ENCODE measurements around the gene NCAPG2.

NCAPG2 gene

GRCh38 chr7:158596745-158597144, 107.9 kb downstream of the NCAPG2 start:
- no peak for TF ChIP-seq CTCF (IDR thresholded peaks at IDR 0.05; ENCODE audit: poor library complexity, severe bottlenecking)
- ATAC-seq (ENCODE audit: low read depth) (no peak), DNase-seq (ENCODE audit: low spot score) (no peak)
- Histone ChIP-seq H3K9me3 (ENCODE audit: severe bottlenecking) (no peaks in the 10 kb centered on the region), H3K27ac (ENCODE audit: poor library complexity, severe bottlenecking) (no peak overlapping the region), H3K27me3 (ENCODE audit: insufficient read depth, poor library complexity, severe bottlenecking) (no peaks in the 10 kb centered on the region), H3K4me1 (ENCODE audit: insufficient read depth, poor library complexity, severe bottlenecking) (no peaks in the 10 kb centered on the region), H3K4me3 (ENCODE audit: severe bottlenecking) (no peak overlapping the region), H3K36me3 (ENCODE audit: low read depth) (no peaks in the 10 kb centered on the region)

DNA sequence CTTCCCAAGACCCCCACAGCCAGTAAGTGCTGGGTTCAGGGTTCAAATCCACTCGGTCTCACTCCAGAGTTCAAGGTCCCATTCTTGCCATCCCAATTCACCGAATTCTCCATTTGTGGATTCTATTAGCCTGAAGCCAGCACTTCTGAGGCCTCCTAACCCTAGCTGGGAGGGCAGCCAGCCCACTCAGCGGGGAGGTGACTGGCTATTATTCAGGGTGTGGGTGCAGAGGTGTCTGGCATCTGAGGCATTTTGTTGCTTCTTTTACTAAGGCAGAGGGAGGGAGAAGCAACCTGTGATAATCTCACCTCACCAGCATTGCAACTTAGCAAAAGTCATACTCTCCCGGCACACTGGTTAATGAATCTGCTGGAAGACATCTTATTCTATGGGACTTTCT, 108.3 kb downstream of the NCAPG2 start:
- no peak overlapping the region for H3K27ac ChIP-seq (ENCODE audit: poor library complexity, severe bottlenecking)
- ATAC-seq (ENCODE audit: low read depth) = no peak
- H3K27me3 ChIP-seq (ENCODE audit: insufficient read depth, poor library complexity, severe bottlenecking) = no peaks in the 10 kb centered on the region
- no peaks in the 10 kb centered on the region for H3K4me1 ChIP-seq (ENCODE audit: insufficient read depth, poor library complexity, severe bottlenecking)
- no peaks in the 10 kb centered on the region for H3K9me3 ChIP-seq (ENCODE audit: severe bottlenecking)
- H3K36me3 ChIP-seq (ENCODE audit: low read depth) = no peaks in the 10 kb centered on the region
- H3K4me3 ChIP-seq (ENCODE audit: severe bottlenecking) = no peak overlapping the region
- no peak for DNase-seq (ENCODE audit: low spot score)
- TF ChIP-seq CTCF (IDR thresholded peaks at IDR 0.05; ENCODE audit: poor library complexity, severe bottlenecking) = no peak

DNA sequence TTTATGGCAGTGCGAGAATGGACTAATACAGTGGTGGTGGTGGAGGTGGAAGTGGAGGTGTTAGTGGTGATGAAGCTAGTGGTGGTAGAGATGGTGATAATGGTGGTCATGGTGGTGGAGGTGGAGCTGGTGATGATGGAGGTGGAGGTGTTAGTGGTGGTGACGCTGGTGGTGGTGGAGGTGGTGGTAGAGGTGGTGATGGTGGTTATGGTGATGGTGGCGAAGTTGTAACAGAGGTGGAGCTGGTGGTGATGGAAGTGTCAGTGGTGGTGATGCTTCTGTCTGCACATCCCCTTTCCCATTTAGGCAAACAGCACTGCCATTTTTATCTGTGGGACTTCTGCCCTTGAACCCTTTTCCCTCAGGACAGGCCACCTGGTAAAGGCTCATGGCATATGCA, 109.5 kb downstream of the NCAPG2 start:
- ATAC-seq (ENCODE audit: low read depth) = peak; percentile 55; the same call in 2 of the 3 replicates
- no peak overlapping the region for H3K4me3 ChIP-seq (ENCODE audit: severe bottlenecking)
- H3K4me1 ChIP-seq (ENCODE audit: insufficient read depth, poor library complexity, severe bottlenecking) = no peaks in the 10 kb centered on the region
- H3K27me3 ChIP-seq (ENCODE audit: insufficient read depth, poor library complexity, severe bottlenecking) = no peaks in the 10 kb centered on the region
- no peak for TF ChIP-seq CTCF (IDR thresholded peaks at IDR 0.05; ENCODE audit: poor library complexity, severe bottlenecking)
- H3K27ac ChIP-seq (ENCODE audit: poor library complexity, severe bottlenecking) = no peak overlapping the region
- no peak for DNase-seq (ENCODE audit: low spot score)
- no peaks in the 10 kb centered on the region for H3K9me3 ChIP-seq (ENCODE audit: severe bottlenecking)
- no peaks in the 10 kb centered on the region for H3K36me3 ChIP-seq (ENCODE audit: low read depth)

DNA sequence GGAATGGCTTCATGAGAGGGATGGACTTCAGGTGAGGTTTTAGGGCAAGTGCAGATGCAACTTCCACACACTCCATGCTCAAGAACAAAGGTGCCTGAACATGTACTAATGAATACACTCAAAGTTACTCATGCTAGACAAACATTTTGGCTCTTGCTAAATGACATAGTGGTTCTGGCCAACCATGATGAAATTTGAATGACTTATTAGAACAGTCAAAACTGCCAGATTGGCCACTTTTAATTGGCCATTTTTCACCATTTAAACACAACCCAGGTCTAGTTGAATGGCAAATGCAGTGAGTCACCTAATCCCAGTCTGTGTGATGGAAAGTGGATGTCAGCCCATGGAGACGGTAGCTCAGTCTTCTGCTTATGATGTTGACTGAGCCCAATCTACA, 112.1 kb downstream of the NCAPG2 start:
- H3K4me3 ChIP-seq (ENCODE audit: severe bottlenecking) = no peak overlapping the region
- no peak overlapping the region for H3K27ac ChIP-seq (ENCODE audit: poor library complexity, severe bottlenecking)
- no peaks in the 10 kb centered on the region for H3K9me3 ChIP-seq (ENCODE audit: severe bottlenecking)
- H3K36me3 ChIP-seq (ENCODE audit: low read depth) = no peaks in the 10 kb centered on the region
- DNase-seq (ENCODE audit: low spot score) (no peak), ATAC-seq (ENCODE audit: low read depth) (no peak)
- peaks cover 16% of the 10 kb centered on the region for H3K27me3 ChIP-seq (ENCODE audit: insufficient read depth, poor library complexity, severe bottlenecking)
- no peaks in the 10 kb centered on the region for H3K4me1 ChIP-seq (ENCODE audit: insufficient read depth, poor library complexity, severe bottlenecking)
- no peak for TF ChIP-seq CTCF (IDR thresholded peaks at IDR 0.05; ENCODE audit: poor library complexity, severe bottlenecking)

- no peak overlapping the region for H3K27ac ChIP-seq (ENCODE audit: poor library complexity, severe bottlenecking)
- no peaks in the 10 kb centered on the region for H3K9me3 ChIP-seq (ENCODE audit: severe bottlenecking)
- peaks cover 16% of the 10 kb centered on the region for H3K27me3 ChIP-seq (ENCODE audit: insufficient read depth, poor library complexity, severe bottlenecking)
- TF ChIP-seq CTCF (IDR thresholded peaks at IDR 0.05; ENCODE audit: poor library complexity, severe bottlenecking) = no peak
- no peaks in the 10 kb centered on the region for H3K36me3 ChIP-seq (ENCODE audit: low read depth)
- H3K4me3 ChIP-seq (ENCODE audit: severe bottlenecking) = no peak overlapping the region
- no peaks in the 10 kb centered on the region for H3K4me1 ChIP-seq (ENCODE audit: insufficient read depth, poor library complexity, severe bottlenecking)
- no peak for ATAC-seq (ENCODE audit: low read depth)
- no peak for DNase-seq (ENCODE audit: low spot score)
These were observed 112.7 kb downstream of the NCAPG2 start for GRCh38 chr7:158591944-158592343.
